HepG2 (cell line): ENCODE data around the gene HMGCS2. TPM values are rescaled to one million over a fixed set of nuclear protein-coding genes. Genes with fewer than 3 reads are reported as not detected.

Experiments
- ATAC-seq: fragments of 200-7000 bp; cut with Tn5 transposase; 3 replicates; pipeline ENCODE4 v1.9.1; 2020; ENCODE audit warnings: mild to moderate bottlenecking, moderate library complexity
- BruUV-seq: library from RNA; stranded (reverse); fragments of 400-500 nt; replicated peaks from 2 replicates; lab custom pipeline; 2021; lab: Mats Ljungman, UMichigan
- CTCF ChIA-PET: fragments of 300-600 bp; formaldehyde crosslinking; extraction: SDS; loops from one replicate; lab custom pipeline; 2021; ENCODE audit warnings: low total read pairs, inconsistent platforms, low intra/inter-chr PET ratio; lab: Yijun Ruan, JAX
- POLR2A ChIA-PET: fragments of 350-600 bp; sonication (Branson Sonifier 250); formaldehyde crosslinking; loops from one replicate; lab custom pipeline; 2020; ENCODE audit warnings: antibody characterized with exemption, inconsistent platforms; lab: Yijun Ruan, JAX
- DNase-seq: peaks from one replicate; pipeline ENCODE4 v3.0.0-alpha.2; 2015; ENCODE audit warnings: low spot score
- FAIRE-seq: peaks from 3 replicates; lab custom pipeline; 2011; peaks lifted over from hg19 to GRCh38; lab: Jason Lieb, UNC
- H2AFZ ChIP-seq: one replicate; pipeline ENCODE4 v1.6.1; 2011; ENCODE audit warnings: low read length, inconsistent platforms
- H3K27ac ChIP-seq: fragments of 300-600 bp; 3 replicates; pipeline ENCODE4 v1.8.0; 2011; ENCODE audit warnings: mixed run types, mild to moderate bottlenecking, mixed read lengths, low read length, inconsistent platforms; ENCODE audit not compliant: insufficient read depth; ENCODE audit errors: extremely low read length
- H3K27me3 ChIP-seq, 2 experiments: fragments of 200-600 bp in 1 of 2; 2 replicates in 1 of 2; 3 replicates in 1 of 2; pipeline versions ENCODE4 v1.6.0 to v1.8.0; 2011; ENCODE audit warnings: low read length in 2 of 2, mild to moderate bottlenecking in 2 of 2, moderate library complexity in 2 of 2, inconsistent platforms in 1 of 2; ENCODE audit not compliant: insufficient read depth in 2 of 2, control insufficient read depth in 1 of 2
- H3K36me3 ChIP-seq, 2 experiments: fragments of 200-600 bp in 1 of 2; replicated peaks in 1 of 2; 2 replicates in 1 of 2; 3 replicates in 1 of 2; pipeline versions ENCODE4 v1.5.1 to v1.8.0; 2011; ENCODE audit warnings: low read length in 2 of 2, inconsistent platforms in 1 of 2; ENCODE audit not compliant: insufficient read depth in 2 of 2, control insufficient read depth in 1 of 2
- H3K4me1 ChIP-seq: 2 replicates; pipeline ENCODE4 v1.5.1; 2012; ENCODE audit warnings: low read length, inconsistent platforms; ENCODE audit not compliant: insufficient read depth
- H3K4me2 ChIP-seq: 2 replicates; pipeline ENCODE4 v1.6.0; 2011; ENCODE audit warnings: low read depth, low read length, inconsistent platforms
- H3K4me3 ChIP-seq, 3 experiments: fragments of 200-600 bp in 1 of 3; sonication (generic), shearing (Covaris generic) in 1 of 3; replicated peaks in 1 of 3; 2 replicates each; pipeline ENCODE4 v1.5.1; 2011 to 2016; ENCODE audit warnings: low read length in 3 of 3, inconsistent platforms in 2 of 3, low read depth in 2 of 3, mild to moderate bottlenecking in 2 of 3, control low read depth in 1 of 3, mixed read lengths in 1 of 3; ENCODE audit not compliant: insufficient read depth in 1 of 3
- H3K79me2 ChIP-seq: one replicate; pipeline ENCODE4 v1.6.1; 2011; ENCODE audit warnings: low read length, inconsistent platforms; ENCODE audit not compliant: insufficient read depth
- H3K9ac ChIP-seq: 2 replicates; pipeline ENCODE4 v1.6.0; 2011; ENCODE audit warnings: mild to moderate bottlenecking, low read depth, low read length, inconsistent platforms; ENCODE audit not compliant: insufficient read depth
- H3K9me3 ChIP-seq: 2 replicates; pipeline ENCODE4 v1.5.1; 2012; ENCODE audit warnings: mild to moderate bottlenecking, low read length
- H4K20me1 ChIP-seq: 2 replicates; pipeline ENCODE4 v1.6.0; 2011; ENCODE audit warnings: inconsistent platforms, mild to moderate bottlenecking, low read length, moderate library complexity; ENCODE audit not compliant: insufficient read depth
- CEBPG ChIP-seq: IDR thresholded peaks from 2 replicates; pipeline ENCODE4 v1.6.1; 2016
- ERF ChIP-seq: IDR thresholded peaks from 2 replicates; pipeline ENCODE4 v1.6.1; 2018; ENCODE audit warnings: missing biosample characterization, missing genetic modification reagents
- HOXD1 ChIP-seq: sonication (generic); formaldehyde crosslinking; IDR thresholded peaks from 2 replicates; pipeline ENCODE4 v1.5.0; 2020; ENCODE audit warnings: missing genetic modification reagents
- TBL1XR1 ChIP-seq: fragments of 150-350 bp; IDR thresholded peaks from 2 replicates; pipeline ENCODE4 v1.6.1; 2014; ENCODE audit warnings: borderline replicate concordance, low read length; ENCODE audit not compliant: partially characterized antibody
- TCF12 ChIP-seq, 2 experiments: fragments of 450-650 bp in 1 of 2; sonication (generic) in 1 of 2; formaldehyde crosslinking in 1 of 2; IDR thresholded peaks; 2 replicates each; pipeline versions ENCODE4 v1.6.1 to v1.8.0; 2017 to 2022; ENCODE audit warnings: antibody characterized with exemption in 1 of 2, mild to moderate bottlenecking in 1 of 2, missing genetic modification reagents in 1 of 2, moderate library complexity in 1 of 2
- WGBS: methylation state at CpG from one replicate; pipeline ENCODE4 v1.1.6; 2017; ENCODE audit warnings: low lambda C conversion rate; 5-methylcytosine and 5-hydroxymethylcytosine counted together
- in situ Hi-C: cut with HindIII; loops from 2 replicates; pipeline ENCODE4 v1.10.0; 2017; ENCODE audit warnings: low pct_unique_long_range_greater_than_20kb; ENCODE audit not compliant: extremely low pct_ligation_motif_present
- intact Hi-C: fragments of 100-400 bp; cut with micrococcal nuclease; formaldehyde crosslinking; loops from one replicate; pipeline ENCODE4 v1.10.0; 2022; ENCODE audit not compliant: unreplicated experiment
- polyA plus RNA-seq, 8 experiments: library from polyadenylated mRNA; depleted of rRNA in 3 of 8; stranded (reverse) in 7 of 8; unstranded in 1 of 8; fragments of >200 nt; fragmentation: Illumina TruSeq in 4 of 8; extraction: Trizol in 4 of 8; gene quantifications; 2 replicates each; pipeline versions ENCODE4 v1.2.1 to v1.2.3, GENCODE V29; 2011 to 2016; ENCODE audit warnings: low read depth in 4 of 8, missing spikeins in 1 of 8, mixed read lengths in 1 of 8; ENCODE audit not compliant: insufficient read depth in 1 of 8
- total RNA-seq, 5 experiments: library from RNA; depleted of rRNA; stranded (reverse); fragments of >200 nt; fragmentation: Illumina TruSeq; extraction: Trizol; gene quantifications; 2 replicates each; pipeline ENCODE4 v1.2.3, GENCODE V29; 2016; ENCODE audit warnings: low read depth in 1 of 5
- TF ChIP-seq, protein P1 (sequence below): sonication (generic); formaldehyde crosslinking; IDR thresholded peaks from 2 replicates; pipeline ENCODE4 v1.4.0; 2020; ENCODE audit warnings: mild to moderate bottlenecking, low read depth, missing genetic modification reagents
- TF ChIP-seq, protein P2 (sequence below): sonication (generic); formaldehyde crosslinking; IDR thresholded peaks from 2 replicates; pipeline ENCODE4 v1.4.0; 2020; ENCODE audit warnings: missing genetic modification reagents
- TF ChIP-seq, protein P3 (sequence below): IDR thresholded peaks from 2 replicates; pipeline ENCODE4 v1.6.1; 2016; ENCODE audit warnings: missing compliant biosample characterization, missing genetic modification reagents, borderline replicate concordance
- TF ChIP-seq, protein P4 (sequence below): IDR thresholded peaks from 2 replicates; pipeline ENCODE4 v1.6.1; 2016; ENCODE audit warnings: mild to moderate bottlenecking
- TF ChIP-seq, protein P5 (sequence below): sonication (generic); formaldehyde crosslinking; IDR thresholded peaks from 2 replicates; pipeline ENCODE4 v1.4.0; 2020; ENCODE audit warnings: missing genetic modification reagents, borderline replicate concordance

The HMGCS2 gene
- total and polyA plus RNA-seq, 2 of the 13 experiments (the other 11 are each of a cell fraction or from before 2014, with no cell fraction given), result 0.44 to 1.5 TPM

DNA sequence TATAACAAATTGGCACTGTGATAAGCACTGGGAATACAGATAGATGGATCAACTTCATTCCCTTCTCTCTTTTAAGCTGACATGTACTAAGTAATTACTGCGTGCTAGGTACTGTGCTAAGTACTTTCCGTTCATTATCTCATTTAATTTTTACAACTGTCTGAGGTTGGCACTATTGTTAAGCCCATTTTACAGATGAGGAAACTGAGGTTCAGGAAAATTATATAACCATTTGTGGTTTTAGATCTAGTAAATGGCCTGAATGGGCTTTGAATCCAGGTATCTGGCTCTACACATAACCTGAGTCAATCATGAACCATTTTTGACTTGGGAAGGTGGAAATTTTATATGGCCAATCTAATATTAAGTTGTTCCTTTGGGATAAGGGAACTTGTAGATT is 3.6 kb upstream of the HMGCS2 start (continued):
- TF ChIP-seq, protein P1, sequence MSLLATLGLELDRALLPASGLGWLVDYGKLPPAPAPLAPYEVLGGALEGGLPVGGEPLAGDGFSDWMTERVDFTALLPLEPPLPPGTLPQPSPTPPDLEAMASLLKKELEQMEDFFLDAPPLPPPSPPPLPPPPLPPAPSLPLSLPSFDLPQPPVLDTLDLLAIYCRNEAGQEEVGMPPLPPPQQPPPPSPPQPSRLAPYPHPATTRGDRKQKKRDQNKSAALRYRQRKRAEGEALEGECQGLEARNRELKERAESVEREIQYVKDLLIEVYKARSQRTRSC (CRISPR knock-in tag), result no peak

DNA sequence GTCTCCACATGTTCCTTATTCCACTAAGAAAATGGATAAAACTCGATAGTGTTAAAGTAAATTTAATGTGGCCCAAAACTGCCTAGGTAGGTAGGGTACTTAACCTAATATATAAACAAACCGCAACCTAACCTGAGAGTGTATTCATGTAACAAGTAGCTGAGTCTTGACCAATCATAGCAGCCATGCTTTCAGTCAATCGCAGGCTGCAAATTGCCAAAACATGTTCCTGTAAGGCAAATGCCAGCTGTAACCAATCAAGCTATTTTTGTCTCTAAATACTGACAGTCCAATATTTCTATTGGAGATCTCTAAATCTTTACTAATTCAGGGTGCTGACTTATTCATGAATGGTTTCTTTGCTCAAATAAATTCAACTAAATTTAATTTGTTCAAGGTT is 3.1 kb upstream of the HMGCS2 start:
- intact Hi-C loops, result no loop called here
- DNase-seq (no peak), ATAC-seq (no peak), FAIRE-seq (no peak)
- WGBS, result 40% methylated on average over 3 of the region's 3 CpGs
- no peak overlapping the region for H2AFZ ChIP-seq
- H3K4me1 ChIP-seq, result peaks cover 100% of the 10 kb centered on the region
- no peaks in the 10 kb centered on the region for H3K79me2 ChIP-seq
- POLR2A ChIA-PET, result interaction anchor here (1.1 kb wide), 1 partner anchor 8 kb away, joined by 3 read pairs; no protein-coding TSS in a partner anchor
- H3K9me3 ChIP-seq, result no peaks in the 10 kb centered on the region
- BruUV-seq, result no TSS peak
- no peak overlapping the region for H3K27ac ChIP-seq
- H3K4me3 ChIP-seq, result no peak overlapping the region
- H3K27me3 ChIP-seq, result 0 out of 5 replicates have a peak, but pooled peaks cover 0 to 1% of the 10 kb centered on the region in 2 experiments
- H4K20me1 ChIP-seq, result no peaks in the 10 kb centered on the region
- in situ Hi-C loops, result no loop called here
- H3K4me2 ChIP-seq, result no peak overlapping the region
- TF ChIP-seq, protein P2, sequence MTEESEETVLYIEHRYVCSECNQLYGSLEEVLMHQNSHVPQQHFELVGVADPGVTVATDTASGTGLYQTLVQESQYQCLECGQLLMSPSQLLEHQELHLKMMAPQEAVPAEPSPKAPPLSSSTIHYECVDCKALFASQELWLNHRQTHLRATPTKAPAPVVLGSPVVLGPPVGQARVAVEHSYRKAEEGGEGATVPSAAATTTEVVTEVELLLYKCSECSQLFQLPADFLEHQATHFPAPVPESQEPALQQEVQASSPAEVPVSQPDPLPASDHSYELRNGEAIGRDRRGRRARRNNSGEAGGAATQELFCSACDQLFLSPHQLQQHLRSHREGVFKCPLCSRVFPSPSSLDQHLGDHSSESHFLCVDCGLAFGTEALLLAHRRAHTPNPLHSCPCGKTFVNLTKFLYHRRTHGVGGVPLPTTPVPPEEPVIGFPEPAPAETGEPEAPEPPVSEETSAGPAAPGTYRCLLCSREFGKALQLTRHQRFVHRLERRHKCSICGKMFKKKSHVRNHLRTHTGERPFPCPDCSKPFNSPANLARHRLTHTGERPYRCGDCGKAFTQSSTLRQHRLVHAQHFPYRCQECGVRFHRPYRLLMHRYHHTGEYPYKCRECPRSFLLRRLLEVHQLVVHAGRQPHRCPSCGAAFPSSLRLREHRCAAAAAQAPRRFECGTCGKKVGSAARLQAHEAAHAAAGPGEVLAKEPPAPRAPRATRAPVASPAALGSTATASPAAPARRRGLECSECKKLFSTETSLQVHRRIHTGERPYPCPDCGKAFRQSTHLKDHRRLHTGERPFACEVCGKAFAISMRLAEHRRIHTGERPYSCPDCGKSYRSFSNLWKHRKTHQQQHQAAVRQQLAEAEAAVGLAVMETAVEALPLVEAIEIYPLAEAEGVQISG, result no peak
- TF ChIP-seq CEBPG (CRISPR knock-in tag) (no peak), TCF12 (IDR thresholded peaks at IDR 0.05) (no peak), TCF12 (CRISPR knock-in tag; IDR thresholded peaks at IDR 0.05) (no peak), ERF (CRISPR knock-in tag) (no peak), HOXD1 (CRISPR knock-in tag) (no peak), TBL1XR1 (no peak)
- TF ChIP-seq, protein P3, sequence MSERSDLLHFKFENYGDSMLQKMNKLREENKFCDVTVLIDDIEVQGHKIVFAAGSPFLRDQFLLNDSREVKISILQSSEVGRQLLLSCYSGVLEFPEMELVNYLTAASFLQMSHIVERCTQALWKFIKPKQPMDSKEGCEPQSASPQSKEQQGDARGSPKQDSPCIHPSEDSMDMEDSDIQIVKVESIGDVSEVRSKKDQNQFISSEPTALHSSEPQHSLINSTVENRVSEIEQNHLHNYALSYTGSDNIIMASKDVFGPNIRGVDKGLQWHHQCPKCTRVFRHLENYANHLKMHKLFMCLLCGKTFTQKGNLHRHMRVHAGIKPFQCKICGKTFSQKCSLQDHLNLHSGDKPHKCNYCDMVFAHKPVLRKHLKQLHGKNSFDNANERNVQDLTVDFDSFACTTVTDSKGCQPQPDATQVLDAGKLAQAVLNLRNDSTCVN (CRISPR knock-in tag), result no peak
- TF ChIP-seq, protein P4, sequence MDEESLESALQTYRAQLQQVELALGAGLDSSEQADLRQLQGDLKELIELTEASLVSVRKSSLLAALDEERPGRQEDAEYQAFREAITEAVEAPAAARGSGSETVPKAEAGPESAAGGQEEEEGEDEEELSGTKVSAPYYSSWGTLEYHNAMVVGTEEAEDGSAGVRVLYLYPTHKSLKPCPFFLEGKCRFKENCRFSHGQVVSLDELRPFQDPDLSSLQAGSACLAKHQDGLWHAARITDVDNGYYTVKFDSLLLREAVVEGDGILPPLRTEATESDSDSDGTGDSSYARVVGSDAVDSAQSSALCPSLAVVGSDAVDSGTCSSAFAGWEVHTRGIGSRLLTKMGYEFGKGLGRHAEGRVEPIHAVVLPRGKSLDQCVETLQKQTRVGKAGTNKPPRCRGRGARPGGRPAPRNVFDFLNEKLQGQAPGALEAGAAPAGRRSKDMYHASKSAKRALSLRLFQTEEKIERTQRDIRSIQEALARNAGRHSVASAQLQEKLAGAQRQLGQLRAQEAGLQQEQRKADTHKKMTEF (CRISPR knock-in tag), result no peak
- TF ChIP-seq, protein P5, sequence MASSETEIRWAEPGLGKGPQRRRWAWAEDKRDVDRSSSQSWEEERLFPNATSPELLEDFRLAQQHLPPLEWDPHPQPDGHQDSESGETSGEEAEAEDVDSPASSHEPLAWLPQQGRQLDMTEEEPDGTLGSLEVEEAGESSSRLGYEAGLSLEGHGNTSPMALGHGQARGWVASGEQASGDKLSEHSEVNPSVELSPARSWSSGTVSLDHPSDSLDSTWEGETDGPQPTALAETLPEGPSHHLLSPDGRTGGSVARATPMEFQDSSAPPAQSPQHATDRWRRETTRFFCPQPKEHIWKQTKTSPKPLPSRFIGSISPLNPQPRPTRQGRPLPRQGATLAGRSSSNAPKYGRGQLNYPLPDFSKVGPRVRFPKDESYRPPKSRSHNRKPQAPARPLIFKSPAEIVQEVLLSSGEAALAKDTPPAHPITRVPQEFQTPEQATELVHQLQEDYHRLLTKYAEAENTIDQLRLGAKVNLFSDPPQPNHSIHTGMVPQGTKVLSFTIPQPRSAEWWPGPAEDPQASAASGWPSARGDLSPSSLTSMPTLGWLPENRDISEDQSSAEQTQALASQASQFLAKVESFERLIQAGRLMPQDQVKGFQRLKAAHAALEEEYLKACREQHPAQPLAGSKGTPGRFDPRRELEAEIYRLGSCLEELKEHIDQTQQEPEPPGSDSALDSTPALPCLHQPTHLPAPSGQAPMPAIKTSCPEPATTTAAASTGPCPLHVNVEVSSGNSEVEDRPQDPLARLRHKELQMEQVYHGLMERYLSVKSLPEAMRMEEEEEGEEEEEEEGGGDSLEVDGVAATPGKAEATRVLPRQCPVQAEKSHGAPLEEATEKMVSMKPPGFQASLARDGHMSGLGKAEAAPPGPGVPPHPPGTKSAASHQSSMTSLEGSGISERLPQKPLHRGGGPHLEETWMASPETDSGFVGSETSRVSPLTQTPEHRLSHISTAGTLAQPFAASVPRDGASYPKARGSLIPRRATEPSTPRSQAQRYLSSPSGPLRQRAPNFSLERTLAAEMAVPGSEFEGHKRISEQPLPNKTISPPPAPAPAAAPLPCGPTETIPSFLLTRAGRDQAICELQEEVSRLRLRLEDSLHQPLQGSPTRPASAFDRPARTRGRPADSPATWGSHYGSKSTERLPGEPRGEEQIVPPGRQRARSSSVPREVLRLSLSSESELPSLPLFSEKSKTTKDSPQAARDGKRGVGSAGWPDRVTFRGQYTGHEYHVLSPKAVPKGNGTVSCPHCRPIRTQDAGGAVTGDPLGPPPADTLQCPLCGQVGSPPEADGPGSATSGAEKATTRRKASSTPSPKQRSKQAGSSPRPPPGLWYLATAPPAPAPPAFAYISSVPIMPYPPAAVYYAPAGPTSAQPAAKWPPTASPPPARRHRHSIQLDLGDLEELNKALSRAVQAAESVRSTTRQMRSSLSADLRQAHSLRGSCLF (CRISPR knock-in tag), result no peak
- CTCF ChIA-PET, result interaction anchor here (1.8 kb wide), 1 partner anchor 28 kb away, joined by 7 read pairs; no protein-coding TSS in a partner anchor
- no peaks in the 10 kb centered on the region for H3K36me3 ChIP-seq
- H3K9ac ChIP-seq, result no peak overlapping the region
